Thyroid gland (tissue), 4 donors: Measurements from ENCODE around the gene CREB3L1.

ENCODE experiments used
- CTCF ChIP-seq, 6 experiments: fragments of 200-600 bp in 3 of 6; fragments of 450-650 bp in 3 of 6; sonication (generic) in 3 of 6; IDR thresholded peaks; one replicate each; pipeline ENCODE4 v1.5.1; 2016 to 2019; ENCODE audit warnings: antibody characterized with exemption in 6 of 6, mild to moderate bottlenecking in 2 of 6, inconsistent platforms in 1 of 6, moderate library complexity in 1 of 6
- POLR2A ChIP-seq, 2 donors: fragments of 450-650 bp; IDR thresholded peaks; one replicate each; pipeline ENCODE4 v1.6.1; 2017; ENCODE audit warnings: antibody characterized with exemption in 2 of 2, mild to moderate bottlenecking in 2 of 2, moderate library complexity in 1 of 2

GRCh38 chr11:46267930-46268329 lies 9.5 kb upstream of the CREB3L1 start:
- TF ChIP-seq CTCF (IDR thresholded peaks at IDR 0.05) = no peak
- TF ChIP-seq POLR2A (IDR thresholded peaks at IDR 0.05) = no peak
